Fibroblast of pulmonary artery (primary cell): ENCODE data around the gene PRKG1.
"Not testable (repeated sequence)": the region's sequence is repeated elsewhere in the genome, so short reads cannot be mapped to it uniquely, and the experiment has no call there.

Source experiments
- DNase-seq: peaks from one replicate; pipeline ENCODE4 v3.0.0-alpha.2; 2010; ENCODE audit warnings: low read depth
- H3K4me3 ChIP-seq: replicated peaks from 2 replicates; pipeline ENCODE4 v1.5.1; 2011; ENCODE audit warnings: low read depth, mild to moderate bottlenecking, control low read depth, low read length, moderate library complexity
- TF ChIP-seq, protein P1 (sequence below): IDR thresholded peaks from 2 replicates; pipeline ENCODE4 v1.5.1; 2011; ENCODE audit warnings: mild to moderate bottlenecking, control low read depth, low read length, inconsistent platforms; ENCODE audit errors: missing control alignments

The PRKG1 gene

DNA sequence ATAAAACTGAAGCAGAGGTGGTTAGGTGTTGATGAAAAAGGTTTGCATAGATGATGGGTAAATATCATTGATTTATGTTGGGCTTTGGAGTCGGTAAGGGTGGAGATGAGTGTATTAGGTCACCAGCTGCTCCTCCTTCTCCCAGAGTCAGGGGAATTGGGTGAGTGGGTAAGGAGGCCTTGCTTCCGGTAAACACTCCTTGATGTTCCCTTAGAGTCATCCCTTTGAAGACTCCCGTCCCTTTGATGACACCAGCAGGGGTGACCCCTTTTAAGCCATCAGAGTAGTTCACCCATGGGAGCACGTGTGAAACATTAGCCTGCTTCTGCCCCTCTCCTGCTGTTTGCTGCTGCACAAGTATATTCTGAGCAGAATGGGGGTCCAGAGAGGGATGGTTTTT is 1147.6 kb downstream of the PRKG1 start:
- H3K4me3 ChIP-seq: no peak overlapping the region
- DNase-seq: no peak
- TF ChIP-seq, protein P1, sequence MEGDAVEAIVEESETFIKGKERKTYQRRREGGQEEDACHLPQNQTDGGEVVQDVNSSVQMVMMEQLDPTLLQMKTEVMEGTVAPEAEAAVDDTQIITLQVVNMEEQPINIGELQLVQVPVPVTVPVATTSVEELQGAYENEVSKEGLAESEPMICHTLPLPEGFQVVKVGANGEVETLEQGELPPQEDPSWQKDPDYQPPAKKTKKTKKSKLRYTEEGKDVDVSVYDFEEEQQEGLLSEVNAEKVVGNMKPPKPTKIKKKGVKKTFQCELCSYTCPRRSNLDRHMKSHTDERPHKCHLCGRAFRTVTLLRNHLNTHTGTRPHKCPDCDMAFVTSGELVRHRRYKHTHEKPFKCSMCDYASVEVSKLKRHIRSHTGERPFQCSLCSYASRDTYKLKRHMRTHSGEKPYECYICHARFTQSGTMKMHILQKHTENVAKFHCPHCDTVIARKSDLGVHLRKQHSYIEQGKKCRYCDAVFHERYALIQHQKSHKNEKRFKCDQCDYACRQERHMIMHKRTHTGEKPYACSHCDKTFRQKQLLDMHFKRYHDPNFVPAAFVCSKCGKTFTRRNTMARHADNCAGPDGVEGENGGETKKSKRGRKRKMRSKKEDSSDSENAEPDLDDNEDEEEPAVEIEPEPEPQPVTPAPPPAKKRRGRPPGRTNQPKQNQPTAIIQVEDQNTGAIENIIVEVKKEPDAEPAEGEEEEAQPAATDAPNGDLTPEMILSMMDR: no peak

DNA sequence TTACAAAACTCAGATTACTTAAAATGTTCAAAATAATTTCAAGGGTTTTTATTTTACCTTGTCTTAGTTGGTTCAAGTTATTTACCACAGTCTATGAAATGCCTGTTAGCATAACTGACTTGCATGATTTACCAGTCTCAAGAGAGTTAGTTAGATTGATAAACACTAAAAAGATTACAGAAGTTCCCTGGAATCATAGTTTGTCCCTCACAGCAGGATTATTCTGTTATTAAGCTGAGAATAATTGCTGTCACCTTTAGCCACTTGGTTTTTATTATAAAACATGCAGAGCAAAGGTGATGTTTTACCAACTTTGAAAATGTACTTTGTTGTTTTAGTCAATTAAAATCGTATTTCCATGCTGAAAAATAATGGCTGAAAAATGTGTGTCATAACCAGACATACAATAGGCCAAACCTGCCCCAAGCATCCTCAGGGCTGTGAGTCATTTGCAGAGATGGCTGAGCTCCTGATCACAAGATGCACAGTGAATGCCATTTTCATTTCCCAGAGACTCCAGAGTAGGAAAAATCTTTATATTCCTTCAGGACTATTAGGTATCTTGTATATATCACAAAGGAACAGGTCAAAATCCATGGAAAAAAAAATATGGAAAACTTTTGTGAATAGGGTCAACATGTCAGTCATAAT is 1152.0 kb downstream of the PRKG1 start:
- no peak overlapping the region for H3K4me3 ChIP-seq
- TF ChIP-seq, protein P1: no peak
- peak; percentile 65 for DNase-seq

DNA sequence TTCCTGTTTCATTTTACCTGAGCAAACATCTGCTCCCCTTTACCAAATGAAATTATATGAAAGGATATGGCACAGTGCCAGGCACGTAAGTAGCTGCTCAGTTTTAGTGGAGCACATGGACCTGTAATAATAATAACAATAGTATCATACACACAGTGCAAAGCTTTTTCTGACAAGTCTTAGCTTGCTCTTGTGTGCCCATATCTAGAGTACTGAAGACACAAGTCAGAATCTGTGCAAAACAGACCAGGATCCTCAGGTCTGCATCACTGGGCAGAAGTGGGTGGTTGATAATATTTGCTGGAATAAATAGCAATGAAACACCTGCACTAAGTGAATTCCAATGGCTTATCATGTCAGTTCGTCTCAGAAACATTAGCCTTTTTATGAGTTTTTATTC is 1154.3 kb downstream of the PRKG1 start:
- TF ChIP-seq, protein P1: no peak
- no peak overlapping the region for H3K4me3 ChIP-seq
- no peak for DNase-seq

DNA sequence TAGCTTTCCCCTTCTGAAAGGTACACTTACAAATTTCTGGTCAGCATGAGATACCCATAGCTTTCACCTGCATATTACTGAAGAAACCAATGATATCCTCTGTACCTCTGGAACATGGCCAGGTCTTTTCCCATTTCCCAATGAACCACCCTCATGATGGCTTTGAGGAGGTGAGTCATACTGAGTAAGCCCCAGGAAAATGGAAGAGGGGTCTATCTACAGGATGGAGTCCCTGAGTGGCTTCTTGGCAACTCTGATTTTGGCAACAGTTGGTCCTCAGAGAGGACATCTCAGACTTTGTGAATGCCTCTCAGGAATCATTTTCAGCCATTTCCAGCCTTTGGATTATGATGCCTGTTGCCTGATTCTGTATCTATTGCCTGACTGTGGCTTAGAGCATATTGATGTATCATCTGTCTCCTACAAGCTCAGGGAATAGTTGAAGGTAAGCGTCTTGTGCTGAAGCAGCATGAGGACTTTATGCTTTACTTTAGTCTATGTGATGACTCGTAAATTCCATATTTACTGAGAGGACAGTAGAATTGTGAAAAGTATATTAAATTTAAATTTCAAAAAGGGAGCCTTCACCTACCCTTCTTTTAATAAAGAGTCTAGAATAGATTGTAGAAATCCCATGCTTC is 1155.1 kb downstream of the PRKG1 start:
- H3K4me3 ChIP-seq: no peak overlapping the region
- peak; percentile 60 for DNase-seq
- TF ChIP-seq, protein P1: no peak

DNA sequence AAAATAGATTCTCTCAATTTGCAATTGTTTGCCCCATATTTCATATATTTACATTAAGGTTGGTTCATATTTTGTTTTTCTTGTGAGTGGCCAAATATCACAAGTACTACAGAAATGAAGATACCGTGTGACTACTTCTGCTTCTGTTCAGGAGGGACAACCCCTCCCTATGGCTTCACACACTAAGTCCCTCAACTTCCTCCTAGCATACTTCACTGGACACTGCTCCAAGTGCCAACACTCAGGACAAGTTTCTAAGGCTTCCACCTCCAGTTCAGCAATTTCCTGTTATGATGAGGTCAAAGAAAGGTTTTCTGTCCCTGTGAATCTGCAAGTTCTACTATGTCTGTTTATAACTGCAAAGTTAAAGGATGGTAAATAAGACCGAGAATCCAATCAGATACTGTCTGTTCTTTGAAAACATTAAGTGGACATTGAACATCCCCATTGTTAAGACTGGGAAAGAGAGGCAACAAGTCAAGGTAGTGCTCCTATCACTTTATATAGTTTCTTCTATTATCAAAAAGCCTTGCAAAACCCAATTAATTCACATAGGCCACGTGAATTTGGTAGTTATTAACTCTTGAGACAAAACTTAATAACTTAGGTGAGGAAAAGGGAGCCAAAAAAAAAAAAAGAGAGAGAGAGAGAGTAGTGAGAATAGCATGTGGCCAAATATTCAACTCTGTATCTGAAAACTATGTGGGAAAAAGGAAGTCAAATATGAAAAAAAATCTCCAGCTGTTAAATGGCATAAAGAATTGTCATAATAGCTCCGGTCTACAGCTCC is 1158.5 kb downstream of the PRKG1 start:
- H3K4me3 ChIP-seq: peak overlapping the region; percentile 44

DNA sequence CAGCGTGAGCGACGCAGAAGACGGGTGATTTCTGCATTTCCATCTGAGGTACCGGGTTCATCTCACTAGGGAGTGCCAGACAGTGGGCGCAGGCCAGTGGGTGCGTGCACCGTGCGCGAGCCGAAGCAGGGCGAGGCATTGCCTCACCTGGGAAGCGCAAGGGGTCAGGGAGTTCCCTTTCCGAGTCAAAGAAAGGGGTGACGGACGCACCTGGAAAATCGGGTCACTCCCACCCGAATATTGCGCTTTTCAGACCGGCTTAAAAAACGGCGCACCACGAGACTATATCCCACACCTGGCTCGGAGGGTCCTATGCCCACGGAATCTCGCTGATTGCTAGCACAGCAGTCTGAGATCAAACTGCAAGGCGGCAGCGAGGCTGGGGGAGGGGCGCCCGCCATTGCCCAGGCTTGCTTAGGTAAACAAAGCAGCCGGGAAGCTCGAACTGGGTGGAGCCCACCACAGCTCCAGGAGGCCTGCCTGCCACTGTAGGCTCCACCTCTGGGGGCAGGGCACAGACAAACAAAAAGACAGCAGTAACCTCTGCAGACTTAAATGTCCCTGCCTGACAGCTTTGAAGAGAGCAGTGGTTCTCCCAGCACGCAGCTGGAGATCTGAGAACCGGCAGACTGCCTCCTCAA is 1159.2 kb downstream of the PRKG1 start:
- H3K4me3 ChIP-seq: peak overlapping the region; percentile 44
- DNase-seq: not testable (repeated sequence)

More for the DNA sequence above, 1158.5 kb downstream of the PRKG1 start:
- TF ChIP-seq, protein P1: no peak
- DNase-seq: peak; percentile 29

DNA sequence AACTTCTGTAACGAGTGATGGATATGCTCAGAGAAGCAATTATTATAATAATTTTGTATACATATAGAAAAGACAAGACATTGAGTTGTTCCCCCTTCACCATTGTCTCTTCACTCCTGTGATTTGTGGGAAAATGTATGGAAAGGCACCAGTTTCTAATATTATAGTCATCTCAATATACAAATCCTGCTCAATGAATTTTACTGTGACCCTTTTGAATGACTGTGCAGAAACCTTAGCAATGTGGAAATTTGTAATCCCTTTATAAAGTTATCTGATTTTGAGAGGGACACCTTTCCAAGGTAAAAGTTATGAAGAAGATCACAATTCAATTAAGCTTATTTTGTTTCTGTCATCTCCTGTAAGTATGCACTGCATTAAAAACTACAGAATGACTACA is 1165.5 kb downstream of the PRKG1 start:
- no peak overlapping the region for H3K4me3 ChIP-seq
- TF ChIP-seq, protein P1: no peak
- DNase-seq: no peak
